ENCODE data around the gene GPR156. TPM values are rescaled to one million over a fixed set of nuclear protein-coding genes. Genes with fewer than 3 reads are reported as not detected.
"Not testable (repeated sequence)": the region's sequence is repeated elsewhere in the genome, so short reads cannot be mapped to it uniquely, and the experiment has no call there.

The GPR156 gene
- polyA plus RNA-seq, 1 of the 3 experiments (the other 2 are of a cell fraction): 0.31 TPM

DNA sequence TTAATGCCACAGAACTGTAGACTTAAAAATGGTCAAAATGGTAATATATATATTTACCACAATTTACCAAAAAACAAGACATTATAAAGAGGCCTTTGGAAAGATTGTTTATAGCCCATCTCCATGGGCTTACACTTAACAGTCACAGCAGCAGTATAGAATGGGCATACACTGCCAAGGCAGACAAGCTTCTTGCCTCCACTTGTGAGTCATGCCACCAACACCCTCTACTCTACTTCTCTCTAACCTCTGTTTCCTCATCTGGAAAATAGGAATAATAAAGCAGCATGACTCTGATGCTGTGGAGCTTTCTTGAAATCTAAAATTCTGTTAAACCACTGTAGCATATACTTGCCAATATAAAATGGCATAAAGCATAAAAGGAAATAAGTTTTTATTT lies 14.4 kb upstream of the GPR156 start:
- Histone ChIP-seq H3K4me3 (ENCODE audit: low read depth in 2 of 2, low read length in 1 of 2) (no peak overlapping the region), H3K36me3 (replicated peaks in 1 of 2; ENCODE audit: control insufficient read depth in 1 of 2, insufficient read depth in 2 of 2, low read length in 1 of 2) (no peaks in the 10 kb centered on the region), H3K27me3 (ENCODE audit: insufficient read depth) (no peaks in the 10 kb centered on the region), H3K4me2 (no peak overlapping the region), H3K9ac (no peak overlapping the region), H2AFZ (ENCODE audit: low read depth) (no peak overlapping the region), H3K27ac (ENCODE audit: low read depth in 2 of 2, low read length in 1 of 2) (no peak overlapping the region), H4K20me1 (ENCODE audit: insufficient read depth) (no peaks in the 10 kb centered on the region), H3F3A (replicated peaks; ENCODE audit: insufficient read depth) (no peaks in the 10 kb centered on the region), H3K9me3 (no peaks in the 10 kb centered on the region), H3K9me2 (no peaks in the 10 kb centered on the region), H3K79me2 (ENCODE audit: insufficient read depth) (no peaks in the 10 kb centered on the region), H3K4me1 (ENCODE audit: control insufficient read depth in 1 of 2, insufficient read depth in 2 of 2, low read depth in 1 of 2, low read length in 1 of 2) (no peaks in the 10 kb centered on the region)
- CTCF ChIA-PET: interaction anchor here (1.3 to 1.7 kb wide), 2 partner anchors 55 to 118 kb away, joined by 4 to 5 read pairs; no protein-coding TSS in a partner anchor
- DNase-seq: no peak
- POLR2A ChIA-PET: no interaction called here
- TF ChIP-seq, protein P1, sequence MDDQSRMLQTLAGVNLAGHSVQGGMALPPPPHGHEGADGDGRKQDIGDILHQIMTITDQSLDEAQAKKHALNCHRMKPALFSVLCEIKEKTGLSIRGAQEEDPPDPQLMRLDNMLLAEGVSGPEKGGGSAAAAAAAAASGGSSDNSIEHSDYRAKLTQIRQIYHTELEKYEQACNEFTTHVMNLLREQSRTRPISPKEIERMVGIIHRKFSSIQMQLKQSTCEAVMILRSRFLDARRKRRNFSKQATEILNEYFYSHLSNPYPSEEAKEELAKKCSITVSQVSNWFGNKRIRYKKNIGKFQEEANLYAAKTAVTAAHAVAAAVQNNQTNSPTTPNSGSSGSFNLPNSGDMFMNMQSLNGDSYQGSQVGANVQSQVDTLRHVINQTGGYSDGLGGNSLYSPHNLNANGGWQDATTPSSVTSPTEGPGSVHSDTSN (IDR thresholded peaks at IDR 0.05): no peak

DNA sequence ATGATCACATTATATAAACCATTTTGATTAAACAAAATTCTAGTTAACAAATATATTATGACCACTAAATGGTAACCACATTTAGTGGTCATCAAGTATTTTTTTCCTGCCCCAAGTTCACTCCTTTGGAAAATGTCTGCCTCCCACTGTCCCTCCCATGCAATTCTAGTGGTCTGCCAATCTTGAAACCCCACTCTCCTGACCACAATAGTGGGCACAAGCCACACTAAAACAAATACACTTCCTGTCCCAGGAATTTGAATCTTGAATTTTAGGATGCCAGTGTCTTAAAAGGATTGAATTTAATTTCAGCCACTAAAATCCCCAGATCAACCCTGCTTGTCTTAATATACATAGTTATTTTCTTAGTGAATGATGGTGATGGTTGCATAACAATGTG lies 14.0 kb upstream of the GPR156 start:
- Histone ChIP-seq H3K4me3 (ENCODE audit: low read depth in 2 of 2, low read length in 1 of 2) (no peak overlapping the region), H4K20me1 (ENCODE audit: insufficient read depth) (no peaks in the 10 kb centered on the region), H3K9me3 (no peaks in the 10 kb centered on the region), H3K36me3 (replicated peaks in 1 of 2; ENCODE audit: control insufficient read depth in 1 of 2, insufficient read depth in 2 of 2, low read length in 1 of 2) (no peaks in the 10 kb centered on the region), H3K4me2 (no peak overlapping the region), H3F3A (replicated peaks; ENCODE audit: insufficient read depth) (no peaks in the 10 kb centered on the region), H3K27me3 (ENCODE audit: insufficient read depth) (no peaks in the 10 kb centered on the region), H3K27ac (ENCODE audit: low read depth in 2 of 2, low read length in 1 of 2) (no peak overlapping the region), H3K9me2 (no peaks in the 10 kb centered on the region), H3K4me1 (ENCODE audit: control insufficient read depth in 1 of 2, insufficient read depth in 2 of 2, low read depth in 1 of 2, low read length in 1 of 2) (no peaks in the 10 kb centered on the region), H2AFZ (ENCODE audit: low read depth) (no peak overlapping the region), H3K9ac (no peak overlapping the region), H3K79me2 (ENCODE audit: insufficient read depth) (no peaks in the 10 kb centered on the region)
- no peak for DNase-seq
- no peak for TF ChIP-seq NRF1 (IDR thresholded peaks at IDR 0.05; ENCODE audit: low read depth, low read length)
- TF ChIP-seq NFIC (IDR thresholded peaks at IDR 0.05; ENCODE audit: borderline replicate concordance): no peak
- TF ChIP-seq CHD2 (IDR thresholded peaks at IDR 0.05; ENCODE audit: low read length, partially characterized antibody): no peak
- no peak for TF ChIP-seq GABPA (IDR thresholded peaks at IDR 0.05; ENCODE audit: low read depth)
- TF ChIP-seq RXRA (IDR thresholded peaks at IDR 0.05; ENCODE audit: borderline replicate concordance, low read depth): no peak
- TF ChIP-seq RAD21 (IDR thresholded peaks at IDR 0.05; ENCODE audit: low read length): no peak
- TF ChIP-seq JUND (IDR thresholded peaks at IDR 0.05): no peak
- TF ChIP-seq TEAD4 (IDR thresholded peaks at IDR 0.05; ENCODE audit: borderline replicate concordance, insufficient read depth): no peak
- CTCF ChIA-PET: interaction anchor here (0.9 to 1.7 kb wide), 2 partner anchors 23 to 118 kb away, joined by 3 to 5 read pairs; no protein-coding TSS in a partner anchor
- POLR2A ChIA-PET: no interaction called here

DNA sequence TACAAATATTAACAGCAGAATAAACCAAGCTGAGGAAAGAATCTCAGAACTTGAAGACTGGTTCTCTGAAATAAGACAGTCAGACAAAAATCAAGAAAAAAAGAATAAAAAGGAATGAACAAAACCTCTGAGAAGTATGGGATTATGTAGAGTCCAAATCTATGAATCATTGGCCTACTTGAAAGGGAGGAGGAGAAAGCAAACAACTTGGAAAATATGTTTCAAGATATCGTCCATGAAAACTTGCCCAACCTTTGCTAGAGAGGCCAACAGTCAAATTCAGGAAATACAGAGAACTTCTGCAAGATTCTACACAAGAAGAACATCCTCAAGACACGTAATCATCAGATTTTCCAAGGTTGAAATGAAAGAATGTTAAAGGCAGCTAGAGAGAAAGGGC lies 6.5 kb upstream of the GPR156 start:
- H3K27ac ChIP-seq (ENCODE audit: low read depth in 2 of 2, low read length in 1 of 2); H3K4me1 ChIP-seq (ENCODE audit: control insufficient read depth in 1 of 2, insufficient read depth in 2 of 2, low read depth in 1 of 2, low read length in 1 of 2); H3K9ac ChIP-seq; H3K79me2 ChIP-seq (ENCODE audit: insufficient read depth); H3K9me3 ChIP-seq; POLR2A ChIA-PET; H3K9me2 ChIP-seq; H3K4me2 ChIP-seq; H3K27me3 ChIP-seq (ENCODE audit: insufficient read depth); CTCF ChIA-PET; DNase-seq; H3F3A ChIP-seq (replicated peaks; ENCODE audit: insufficient read depth); H2AFZ ChIP-seq (ENCODE audit: low read depth); H4K20me1 ChIP-seq (ENCODE audit: insufficient read depth); H3K4me3 ChIP-seq (ENCODE audit: low read depth in 2 of 2, low read length in 1 of 2); H3K36me3 ChIP-seq (replicated peaks in 1 of 2; ENCODE audit: control insufficient read depth in 1 of 2, insufficient read depth in 2 of 2, low read length in 1 of 2): not testable (repeated sequence)
- WGBS (ENCODE audit: low lambda C conversion rate): 31% methylated on average over 2 of the region's 2 CpGs
